Brain microvascular endothelial cell (primary cell): Measurements from ENCODE around the gene UQCC2.

Source experiments
- DNase-seq: peaks from one replicate; pipeline ENCODE4 v3.0.0-alpha.2; 2020
- H3K27ac ChIP-seq: fragments of 250-450 bp; sonication (Bioruptor Pico); 2 replicates; pipeline ENCODE4 v1.5.1; 2020; ENCODE audit warnings: mild to moderate bottlenecking, moderate library complexity
- H3K27me3 ChIP-seq: fragments of 250-450 bp; sonication (Bioruptor Pico); replicated peaks from 2 replicates; pipeline ENCODE4 v1.5.1; 2020; ENCODE audit warnings: mild to moderate bottlenecking
- H3K36me3 ChIP-seq: fragments of 250-450 bp; sonication (Bioruptor Pico); replicated peaks from 2 replicates; pipeline ENCODE4 v1.5.1; 2020; ENCODE audit warnings: mild to moderate bottlenecking
- H3K4me3 ChIP-seq: 2 replicates; pipeline ENCODE4 v1.5.1; 2011; ENCODE audit warnings: low read depth, mild to moderate bottlenecking, control low read depth, low read length, moderate library complexity
- CTCF ChIP-seq: IDR thresholded peaks from 2 replicates; pipeline ENCODE4 v1.5.1; 2011; ENCODE audit warnings: low read depth, mild to moderate bottlenecking, moderate library complexity, low read length, control low read depth, inconsistent platforms; ENCODE audit errors: missing control alignments
- in situ Hi-C: cut with HindIII; loops from 2 replicates; pipeline ENCODE4 v1.10.0; 2017; ENCODE audit warnings: low sequenced_read_pairs, low pct_ligation_motif_present

Gene UQCC2

DNA sequence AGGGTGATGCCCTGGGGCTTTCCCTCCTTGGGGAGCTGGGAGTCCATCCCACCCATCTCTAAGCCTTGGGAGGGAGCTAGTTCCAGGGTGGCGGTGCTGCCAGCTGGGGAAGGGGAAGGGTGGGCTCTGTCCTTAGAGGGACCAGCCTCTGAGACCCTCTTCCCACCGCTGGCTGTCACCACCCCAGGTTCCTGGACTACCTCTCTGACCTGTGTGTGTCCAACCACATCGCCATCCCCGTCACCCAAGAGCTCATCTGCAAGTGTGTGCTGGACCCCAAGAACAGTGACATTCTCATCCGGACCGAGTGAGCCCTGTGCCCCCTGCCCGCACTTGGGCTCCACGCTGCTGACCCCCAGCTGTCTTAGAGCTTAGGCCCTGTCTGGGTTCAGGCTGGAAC, 43.2 kb downstream of the UQCC2 start:
- H3K36me3 ChIP-seq: no peaks in the 10 kb centered on the region
- no peak overlapping the region for H3K4me3 ChIP-seq
- no peak for TF ChIP-seq CTCF
- in situ Hi-C loops: no loop called here
- DNase-seq: no peak
- no peaks in the 10 kb centered on the region for H3K27me3 ChIP-seq
- no peak overlapping the region for H3K27ac ChIP-seq

GRCh38 chr6:33667776-33668175, 43.7 kb downstream of the UQCC2 start:
- H3K27ac ChIP-seq: no peak overlapping the region
- TF ChIP-seq CTCF: no peak
- DNase-seq: no peak
- H3K4me3 ChIP-seq: no peak overlapping the region
- in situ Hi-C loops: no loop called here
- no peaks in the 10 kb centered on the region for H3K36me3 ChIP-seq
- no peaks in the 10 kb centered on the region for H3K27me3 ChIP-seq

GRCh38 chr6:33667072-33667471, 44.4 kb downstream of the UQCC2 start:
- no peak for DNase-seq
- Histone ChIP-seq H3K36me3 (no peaks in the 10 kb centered on the region), H3K27ac (no peak overlapping the region), H3K27me3 (no peaks in the 10 kb centered on the region), H3K4me3 (no peak overlapping the region)
- in situ Hi-C loops: no loop called here
- TF ChIP-seq CTCF: no peak

DNA sequence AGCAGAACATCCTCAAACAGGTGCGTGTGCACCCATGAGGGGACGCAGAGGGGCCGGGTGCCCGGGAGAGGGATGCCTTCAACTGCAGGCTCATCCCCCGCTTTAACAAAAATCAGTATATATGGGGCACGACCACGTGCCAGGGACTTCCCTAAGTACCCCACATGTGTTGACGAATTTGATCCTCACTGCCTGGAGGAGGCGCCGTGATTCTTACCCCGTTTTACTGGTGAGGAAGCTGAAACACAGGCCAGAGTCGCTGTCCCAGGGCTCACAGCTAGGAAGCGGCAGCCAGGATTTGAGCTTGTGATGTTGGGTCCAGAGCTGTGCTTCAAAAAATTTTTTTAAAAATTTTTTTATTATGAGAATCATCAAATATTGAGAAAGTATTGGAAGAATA, 45.5 kb downstream of the UQCC2 start:
- H3K36me3 ChIP-seq: no peaks in the 10 kb centered on the region
- H3K27ac ChIP-seq: no peak overlapping the region
- no peaks in the 10 kb centered on the region for H3K27me3 ChIP-seq
- in situ Hi-C loops: no loop called here
- TF ChIP-seq CTCF: no peak
- no peak for DNase-seq
- no peak overlapping the region for H3K4me3 ChIP-seq

DNA sequence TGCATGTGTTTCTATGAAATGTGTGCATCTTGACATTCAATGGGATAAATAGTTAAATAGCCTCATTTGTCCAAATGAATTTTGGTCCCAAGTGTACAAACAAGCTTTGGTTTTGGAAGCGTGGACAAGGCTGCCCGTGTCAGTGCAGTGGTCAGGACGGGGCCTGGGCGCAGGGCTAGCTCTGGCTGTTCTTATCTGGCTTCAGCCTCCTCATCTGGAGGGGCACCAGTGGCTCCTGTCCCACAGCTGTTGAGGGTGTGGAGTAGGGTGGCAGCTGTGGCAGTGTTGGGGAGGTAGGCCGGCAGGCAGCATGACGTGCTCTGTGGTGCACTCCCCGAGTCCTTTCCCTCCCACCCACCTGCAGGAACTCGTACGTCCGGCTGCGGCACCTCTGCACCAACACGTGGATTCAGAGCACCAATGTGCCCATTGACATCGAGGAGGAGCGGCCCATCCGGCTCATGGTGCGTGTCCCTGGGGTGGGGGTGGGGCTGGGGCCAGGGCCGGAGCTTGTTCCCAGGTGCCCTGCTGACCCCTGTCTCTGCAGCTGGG, 46.9 kb downstream of the UQCC2 start:
- Histone ChIP-seq H3K36me3 (no peaks in the 10 kb centered on the region), H3K27ac (no peak overlapping the region), H3K27me3 (no peaks in the 10 kb centered on the region), H3K4me3 (no peak overlapping the region)
- in situ Hi-C loops: no loop called here
- DNase-seq: no peak
- no peak for TF ChIP-seq CTCF

GRCh38 chr6:33663727-33664449, 47.6 kb downstream of the UQCC2 start:
- H3K27ac ChIP-seq: no peak overlapping the region
- DNase-seq: no peak
- H3K4me3 ChIP-seq: no peak overlapping the region
- TF ChIP-seq CTCF: no peak
- H3K27me3 ChIP-seq: no peaks in the 10 kb centered on the region
- in situ Hi-C loops: no loop called here
- no peaks in the 10 kb centered on the region for H3K36me3 ChIP-seq
